Mesothelial cell of epicardium (in vitro differentiated cells): ENCODE data around the gene DNMT1. TPM values are rescaled to one million over a fixed set of nuclear protein-coding genes. Genes with fewer than 3 reads are reported as not detected.
"Not testable (repeated sequence)": the region's sequence is repeated elsewhere in the genome, so short reads cannot be mapped to it uniquely, and the experiment has no call there.

Source experiments
- DNase-seq, 2 experiments: peaks; one replicate each; pipeline ENCODE4 v3.0.0; 2021; ENCODE audit warnings: low spot score in 2 of 2; ENCODE audit not compliant: unreplicated experiment in 2 of 2
- H3K27ac Mint-ChIP-seq: 2 replicates; pipeline ENCODE4 v1.8.0; 2021; ENCODE audit warnings: mixed read lengths
- H3K27me3 Mint-ChIP-seq: 2 replicates; pipeline ENCODE4 v1.8.0; 2021; ENCODE audit warnings: low read depth, mixed read lengths
- H3K36me3 Mint-ChIP-seq: 2 replicates; pipeline ENCODE4 v1.8.0; 2021; ENCODE audit warnings: mixed read lengths
- H3K4me1 Mint-ChIP-seq: 2 replicates; pipeline ENCODE4 v1.8.0; 2021; ENCODE audit warnings: mixed read lengths
- H3K4me3 Mint-ChIP-seq: 2 replicates; pipeline ENCODE4 v1.8.0; 2021; ENCODE audit warnings: mild to moderate bottlenecking, moderate library complexity, mixed read lengths
- H3K9me3 Mint-ChIP-seq: 2 replicates; pipeline ENCODE4 v1.8.0; 2021; ENCODE audit warnings: mixed read lengths
- total RNA-seq: library from RNA; stranded (reverse); gene quantifications from 3 replicates; pipeline ENCODE4 v1.2.1, GENCODE V29; 2021
- TF ChIP-seq, protein P1 (sequence below): fragments of 200-600 bp; sonication (generic); IDR thresholded peaks from one replicate; pipeline ENCODE4 v1.5.0; 2021; ENCODE audit warnings: antibody characterized with exemption; ENCODE audit not compliant: unreplicated experiment

The DNMT1 gene
- total RNA-seq, 1 donor from 2014 or later = 110 TPM

DNA sequence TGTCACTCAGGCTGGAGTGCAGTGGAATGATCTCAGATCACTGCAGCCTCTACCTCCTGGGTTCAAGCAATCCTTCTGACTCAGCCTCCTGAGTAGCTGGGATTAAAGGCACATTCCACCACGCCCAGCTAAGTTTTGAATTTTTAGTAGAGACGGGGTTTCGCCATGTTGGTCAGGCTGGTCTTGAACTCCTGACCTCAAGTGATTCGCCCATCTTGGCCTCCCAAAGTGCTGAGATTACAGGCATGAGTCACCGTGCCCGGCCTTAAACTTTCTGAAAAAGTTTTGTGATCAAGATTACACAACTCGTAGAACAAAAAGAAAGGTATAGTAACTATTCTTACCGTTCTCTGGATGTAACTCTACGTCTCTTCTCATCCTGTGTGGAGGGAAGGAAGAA lies 21.2 kb downstream of the DNMT1 start:
- no peak for DNase-seq
- Mint-ChIP-seq H3K4me1 (no peaks in the 10 kb centered on the region), H3K27me3 (no peaks in the 10 kb centered on the region), H3K4me3 (no peak overlapping the region), H3K27ac (no peak overlapping the region), H3K36me3 (peaks cover 26% of the 10 kb centered on the region), H3K9me3 (no peaks in the 10 kb centered on the region)
- TF ChIP-seq, protein P1, sequence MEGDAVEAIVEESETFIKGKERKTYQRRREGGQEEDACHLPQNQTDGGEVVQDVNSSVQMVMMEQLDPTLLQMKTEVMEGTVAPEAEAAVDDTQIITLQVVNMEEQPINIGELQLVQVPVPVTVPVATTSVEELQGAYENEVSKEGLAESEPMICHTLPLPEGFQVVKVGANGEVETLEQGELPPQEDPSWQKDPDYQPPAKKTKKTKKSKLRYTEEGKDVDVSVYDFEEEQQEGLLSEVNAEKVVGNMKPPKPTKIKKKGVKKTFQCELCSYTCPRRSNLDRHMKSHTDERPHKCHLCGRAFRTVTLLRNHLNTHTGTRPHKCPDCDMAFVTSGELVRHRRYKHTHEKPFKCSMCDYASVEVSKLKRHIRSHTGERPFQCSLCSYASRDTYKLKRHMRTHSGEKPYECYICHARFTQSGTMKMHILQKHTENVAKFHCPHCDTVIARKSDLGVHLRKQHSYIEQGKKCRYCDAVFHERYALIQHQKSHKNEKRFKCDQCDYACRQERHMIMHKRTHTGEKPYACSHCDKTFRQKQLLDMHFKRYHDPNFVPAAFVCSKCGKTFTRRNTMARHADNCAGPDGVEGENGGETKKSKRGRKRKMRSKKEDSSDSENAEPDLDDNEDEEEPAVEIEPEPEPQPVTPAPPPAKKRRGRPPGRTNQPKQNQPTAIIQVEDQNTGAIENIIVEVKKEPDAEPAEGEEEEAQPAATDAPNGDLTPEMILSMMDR = no peak

DNA sequence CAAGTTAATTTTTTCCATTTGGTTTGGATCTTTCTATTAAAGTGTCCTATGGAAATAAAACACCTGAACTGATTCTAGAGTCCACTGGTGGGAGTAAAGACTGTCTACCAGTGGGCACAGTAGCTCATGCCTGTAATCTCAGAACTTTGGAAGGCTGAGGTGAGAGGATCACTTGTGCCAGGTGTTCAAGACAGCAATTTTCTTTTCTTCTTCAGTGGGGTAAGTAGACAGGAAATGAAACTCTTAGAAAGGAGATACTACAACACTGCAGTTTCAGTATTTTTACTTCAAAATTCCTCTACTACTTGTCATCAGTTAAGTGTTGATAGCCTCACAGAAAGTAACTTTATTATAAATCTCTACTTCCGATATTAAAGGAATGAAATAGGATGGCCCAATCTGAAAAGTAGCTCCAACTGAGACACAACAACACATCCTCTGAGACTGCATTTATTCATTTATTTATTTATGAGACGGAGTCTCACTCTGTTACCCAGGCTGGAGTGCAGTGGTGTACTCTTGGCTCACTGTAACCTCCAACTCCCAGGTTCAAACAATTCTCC lies 26.3 kb downstream of the DNMT1 start:
- Mint-ChIP-seq H3K36me3 (peaks cover 14% of the 10 kb centered on the region), H3K4me3 (no peak overlapping the region), H3K27me3 (no peaks in the 10 kb centered on the region), H3K9me3 (no peaks in the 10 kb centered on the region), H3K4me1 (no peaks in the 10 kb centered on the region), H3K27ac (no peak overlapping the region)
- TF ChIP-seq, protein P1 = no peak
- no peak for DNase-seq

DNA sequence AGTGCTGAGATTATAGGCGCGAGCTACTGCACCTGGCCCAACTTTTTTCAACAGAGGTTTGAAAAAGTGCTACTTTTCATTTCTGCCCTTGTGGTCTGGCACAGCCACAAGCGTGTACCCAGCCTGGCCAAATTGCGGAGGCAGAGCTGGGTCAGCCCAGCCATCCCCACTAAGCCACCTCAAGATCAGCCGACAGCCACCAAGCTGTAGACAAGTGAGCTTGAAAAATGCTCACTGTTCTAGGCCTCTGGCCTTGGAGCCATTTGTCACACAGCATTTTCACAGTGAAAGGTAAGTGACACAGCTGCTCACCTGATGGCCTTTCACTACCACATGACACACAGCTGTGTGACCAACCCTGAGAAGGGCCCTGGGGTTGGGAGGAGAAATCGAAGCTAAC lies 27.3 kb downstream of the DNMT1 start:
- H3K36me3 Mint-ChIP-seq = peaks cover 14% of the 10 kb centered on the region
- no peak for DNase-seq
- TF ChIP-seq, protein P1 = no peak
- no peaks in the 10 kb centered on the region for H3K4me1 Mint-ChIP-seq
- H3K9me3 Mint-ChIP-seq = no peaks in the 10 kb centered on the region
- H3K4me3 Mint-ChIP-seq = no peak overlapping the region
- no peak overlapping the region for H3K27ac Mint-ChIP-seq
- H3K27me3 Mint-ChIP-seq = no peaks in the 10 kb centered on the region

DNA sequence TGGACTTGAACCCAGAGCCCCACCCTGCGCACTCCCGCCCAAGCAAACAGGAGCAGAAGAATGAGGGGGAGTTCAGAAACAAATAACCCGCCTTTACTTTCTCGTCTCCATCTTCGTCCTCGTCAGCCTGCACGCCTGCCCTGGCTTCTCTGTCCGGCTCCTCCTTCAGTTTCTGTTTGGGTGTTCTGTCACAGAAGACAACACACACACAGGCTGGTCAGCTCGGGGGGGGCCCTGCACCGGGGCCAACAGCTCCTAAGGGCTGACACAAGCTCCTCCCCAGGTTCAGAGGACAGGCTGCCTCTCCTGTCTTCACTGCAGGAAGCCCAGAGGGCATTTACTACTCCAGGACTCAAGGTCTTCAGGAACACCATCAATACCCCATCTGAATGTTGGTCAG lies 28.3 kb downstream of the DNMT1 start:
- H3K36me3 Mint-ChIP-seq = peaks cover 14% of the 10 kb centered on the region
- not testable (repeated sequence) for H3K27ac Mint-ChIP-seq, H3K9me3 Mint-ChIP-seq, H3K27me3 Mint-ChIP-seq, H3K4me3 Mint-ChIP-seq, DNase-seq, H3K4me1 Mint-ChIP-seq

DNA sequence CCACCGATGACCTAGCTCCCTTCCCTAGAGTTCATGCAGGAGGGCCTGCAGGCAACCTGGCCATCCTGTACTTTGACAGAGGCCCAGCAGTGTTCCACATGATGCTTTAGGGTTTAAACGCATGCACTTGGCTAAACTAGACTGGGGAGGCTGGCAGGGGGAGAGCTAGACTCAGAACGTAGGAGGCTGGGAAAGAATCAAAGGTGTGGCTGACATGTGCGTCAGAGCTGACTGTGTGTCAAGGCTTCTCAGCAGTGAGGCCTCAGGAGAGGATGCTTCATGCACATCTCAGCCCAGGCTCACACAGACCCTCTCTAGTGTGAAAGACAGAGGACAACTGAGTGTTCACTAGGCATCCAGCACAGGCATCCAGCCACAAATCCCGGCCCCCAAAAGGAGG lies 28.7 kb downstream of the DNMT1 start:
- Mint-ChIP-seq H3K4me3 (no peak overlapping the region), H3K36me3 (peaks cover 14% of the 10 kb centered on the region), H3K27me3 (no peaks in the 10 kb centered on the region), H3K4me1 (no peaks in the 10 kb centered on the region), H3K9me3 (no peaks in the 10 kb centered on the region), H3K27ac (no peak overlapping the region)
- DNase-seq = no peak
- TF ChIP-seq, protein P1 = no peak

DNA sequence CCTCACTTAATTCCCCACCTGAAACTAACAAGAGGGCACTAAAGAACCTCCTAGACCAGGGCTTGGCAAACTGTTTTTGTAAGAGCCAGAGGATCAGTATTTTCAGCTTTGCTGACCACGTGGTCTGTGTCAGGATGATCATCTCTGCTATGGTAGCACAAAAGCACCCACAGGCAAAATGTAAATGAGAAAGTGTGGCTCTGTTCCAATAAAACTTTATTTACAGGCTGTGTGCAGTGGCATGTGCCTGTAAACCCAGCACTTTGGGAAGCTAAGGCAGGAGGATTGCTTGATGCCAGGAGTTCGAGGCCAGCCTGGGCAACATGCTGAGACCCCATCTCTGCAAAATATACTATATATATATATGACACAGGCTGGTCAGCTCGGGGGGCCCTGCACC lies 31.2 kb downstream of the DNMT1 start:
- Mint-ChIP-seq H3K27ac (no peak overlapping the region), H3K27me3 (no peaks in the 10 kb centered on the region), H3K4me3 (no peak overlapping the region), H3K9me3 (no peaks in the 10 kb centered on the region), H3K36me3 (peaks cover 26% of the 10 kb centered on the region), H3K4me1 (no peaks in the 10 kb centered on the region)
- TF ChIP-seq, protein P1 = no peak
- no peak for DNase-seq
